Measurements from ENCODE around the gene MYL6B.

Gene MYL6B

DNA sequence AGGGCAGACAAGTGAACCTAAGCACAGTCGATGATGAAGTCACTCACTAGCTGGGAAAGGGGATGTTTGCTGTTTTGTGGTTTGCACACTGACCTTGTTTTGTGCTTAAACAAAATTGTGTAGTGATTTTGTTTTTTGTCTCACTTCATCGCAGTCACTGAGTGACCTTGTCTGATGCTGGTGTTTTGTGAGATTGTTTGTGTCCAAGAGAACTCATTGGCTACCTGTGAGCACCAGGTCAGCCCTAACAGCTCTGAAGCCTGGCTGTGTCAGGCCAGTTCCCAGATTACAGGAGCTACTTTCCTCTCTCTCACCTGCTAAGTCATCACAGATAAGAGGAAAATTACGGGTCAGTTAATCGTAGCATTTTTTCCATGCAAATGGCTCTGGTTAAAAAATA is 28.3 kb upstream of the MYL6B start:
- TF ChIP-seq, protein P1, sequence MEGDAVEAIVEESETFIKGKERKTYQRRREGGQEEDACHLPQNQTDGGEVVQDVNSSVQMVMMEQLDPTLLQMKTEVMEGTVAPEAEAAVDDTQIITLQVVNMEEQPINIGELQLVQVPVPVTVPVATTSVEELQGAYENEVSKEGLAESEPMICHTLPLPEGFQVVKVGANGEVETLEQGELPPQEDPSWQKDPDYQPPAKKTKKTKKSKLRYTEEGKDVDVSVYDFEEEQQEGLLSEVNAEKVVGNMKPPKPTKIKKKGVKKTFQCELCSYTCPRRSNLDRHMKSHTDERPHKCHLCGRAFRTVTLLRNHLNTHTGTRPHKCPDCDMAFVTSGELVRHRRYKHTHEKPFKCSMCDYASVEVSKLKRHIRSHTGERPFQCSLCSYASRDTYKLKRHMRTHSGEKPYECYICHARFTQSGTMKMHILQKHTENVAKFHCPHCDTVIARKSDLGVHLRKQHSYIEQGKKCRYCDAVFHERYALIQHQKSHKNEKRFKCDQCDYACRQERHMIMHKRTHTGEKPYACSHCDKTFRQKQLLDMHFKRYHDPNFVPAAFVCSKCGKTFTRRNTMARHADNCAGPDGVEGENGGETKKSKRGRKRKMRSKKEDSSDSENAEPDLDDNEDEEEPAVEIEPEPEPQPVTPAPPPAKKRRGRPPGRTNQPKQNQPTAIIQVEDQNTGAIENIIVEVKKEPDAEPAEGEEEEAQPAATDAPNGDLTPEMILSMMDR (conservative IDR thresholded peaks at IDR 0.05), result no peak
- no peak for TF ChIP-seq ZFX (IDR thresholded peaks at IDR 0.05)
- H3K27ac ChIP-seq, result no peak overlapping the region

DNA sequence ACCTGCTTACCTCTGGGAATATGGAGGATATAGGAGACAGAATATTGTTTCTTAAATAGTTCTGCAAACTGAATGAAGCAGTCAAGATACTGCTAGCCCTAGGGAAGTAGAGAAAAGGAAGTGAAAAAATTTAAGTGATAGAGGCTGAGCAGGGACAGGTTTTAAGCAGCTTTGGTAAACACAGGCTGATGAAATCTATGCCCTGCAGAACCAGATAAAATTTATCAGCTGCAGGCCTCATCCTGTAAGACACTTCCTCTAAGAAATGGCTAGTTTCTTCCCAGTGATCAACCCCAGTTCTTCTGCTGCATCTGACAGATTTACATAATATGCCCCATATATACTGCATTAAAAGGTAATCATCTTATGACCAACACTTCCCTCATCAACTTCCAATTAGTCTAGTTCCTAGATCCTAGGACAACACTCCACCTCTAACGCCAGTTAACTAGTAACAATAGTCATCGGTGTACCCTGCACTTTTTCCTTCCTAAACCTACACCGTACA is 25.6 kb upstream of the MYL6B start:
- H3K27ac ChIP-seq, result no peak overlapping the region
- TF ChIP-seq, protein P1 (conservative IDR thresholded peaks at IDR 0.05), result no peak
- TF ChIP-seq ZFX (IDR thresholded peaks at IDR 0.05), result no peak

- peak overlapping the region; percentile 81 for H3K27ac ChIP-seq
Measured at GRCh38 chr12:56127485-56127887, 24.9 kb upstream of the MYL6B start.

GRCh38 chr12:56127888-56128669 is 24.3 kb upstream of the MYL6B start, which contains the start of gene ESYT1:
Gene ESYT1 (plus strand): TSS chr12:56128267. CDS start chr12:56128320, 53 bp downstream.
- peak within 1 kb of the TSS; percentile 81 for H3K27ac ChIP-seq
- TF ChIP-seq, protein P1 (conservative IDR thresholded peaks at IDR 0.05), result no peak
- TF ChIP-seq ZFX (IDR thresholded peaks at IDR 0.05), result no peak; the same call in 1 of the 2 replicates

More at GRCh38 chr12:56127485-56127887, 24.9 kb upstream of the MYL6B start:
- TF ChIP-seq ZFX (IDR thresholded peaks at IDR 0.05), result no peak
- TF ChIP-seq, protein P1 (conservative IDR thresholded peaks at IDR 0.05), result no peak

DNA sequence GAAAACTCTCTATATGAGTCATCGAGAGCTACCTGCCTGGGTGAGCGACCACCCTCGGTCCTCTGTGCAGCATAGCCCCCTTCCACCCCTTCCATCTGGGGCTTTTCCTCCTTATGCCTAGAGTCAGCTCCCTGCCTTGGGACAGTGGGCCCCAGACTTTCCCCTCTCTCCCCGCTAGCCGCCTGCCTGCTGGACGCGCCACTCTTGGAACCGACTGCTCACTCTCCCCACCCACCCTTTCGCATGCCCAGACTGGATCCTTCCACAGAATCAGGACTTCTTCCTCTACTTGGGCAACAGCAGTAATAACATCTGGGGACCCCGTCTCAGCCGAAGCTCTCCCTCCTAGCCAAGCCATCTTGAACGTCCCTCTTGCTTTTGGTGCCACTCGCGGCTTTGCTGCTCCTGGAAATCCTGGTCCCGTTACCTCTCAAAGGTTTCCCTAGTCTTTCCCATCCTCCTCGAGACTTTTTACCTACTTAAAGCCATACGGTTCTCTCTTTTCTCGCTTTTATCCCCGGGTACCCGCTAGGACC is 23.6 kb upstream of the MYL6B start:
- peak overlapping the region; percentile 81 for H3K27ac ChIP-seq
- TF ChIP-seq, protein P1 (conservative IDR thresholded peaks at IDR 0.05), result no peak
- no peak for TF ChIP-seq ZFX (IDR thresholded peaks at IDR 0.05)

DNA sequence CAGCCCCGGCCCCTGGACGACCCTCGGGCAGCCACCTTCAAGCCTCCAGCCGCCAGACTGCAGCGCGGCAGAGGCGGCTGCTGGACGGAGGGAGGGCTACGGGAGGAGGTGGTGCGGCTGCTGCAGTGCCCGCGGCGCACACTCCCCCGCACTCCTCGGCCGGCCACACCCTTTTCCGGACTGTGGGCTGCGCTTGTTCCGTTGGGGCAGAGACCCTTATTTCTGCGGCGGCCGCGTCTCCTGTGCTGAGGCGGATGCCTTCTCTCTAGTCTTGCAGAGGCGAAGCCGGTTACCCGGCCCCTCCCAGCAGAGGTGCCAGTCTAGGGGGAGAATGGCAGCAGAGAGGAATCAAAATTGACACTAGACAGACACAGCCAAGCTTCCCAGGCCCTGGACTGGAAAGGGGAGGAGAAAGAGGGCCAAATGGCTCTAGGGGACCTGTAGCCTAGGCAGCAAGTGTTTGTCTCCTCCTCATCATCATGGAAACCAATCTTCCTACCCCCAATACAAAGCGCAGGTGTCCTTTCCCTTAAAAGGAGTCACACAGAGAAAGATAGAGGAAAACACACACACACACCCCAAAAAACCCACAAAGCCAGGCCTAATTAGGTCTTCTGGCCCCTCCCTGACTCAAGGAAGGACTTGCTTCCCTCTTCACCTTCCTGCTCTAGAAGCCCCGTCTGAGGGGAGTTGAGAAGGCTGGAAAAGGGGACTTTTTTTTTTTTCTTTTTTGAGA is 23.0 kb upstream of the MYL6B start:
- TF ChIP-seq ZFX (IDR thresholded peaks at IDR 0.05), result no peak
- TF ChIP-seq, protein P1 (conservative IDR thresholded peaks at IDR 0.05), result no peak
- H3K27ac ChIP-seq, result peak overlapping the region; percentile 81
